Measurements from ENCODE around the gene DDX27. TPM values are rescaled to one million over a fixed set of nuclear protein-coding genes. Genes with fewer than 3 reads are reported as not detected.

The DDX27 gene
- total and polyA plus RNA-seq, 4 experiments from 2014 or later: 21.6 to 60.4 (median 53.7) TPM

GRCh38 chr20:49256261-49256660 is 37.0 kb downstream of the DDX27 start:
- Mint-ChIP-seq H3K27me3 (no peaks in the 10 kb centered on the region), H3K27ac (peak overlapping the region in 3 of 7 donors; percentile 36 to 81 (median 48)), H3K36me3 (peaks cover 63 to 76% of the 10 kb centered on the region in 2 donors), H3K9me3 (no peaks in the 10 kb centered on the region), H3K4me3 (no peak overlapping the region), H3K4me1 (peaks cover 0 to 2% (median 0%) of the 10 kb centered on the region in 4 donors)
- CTCF ChIA-PET (ENCODE audit: partially characterized antibody): no interaction called here
- Histone ChIP-seq H3K4me3 (ENCODE audit: low read length in 2 of 2) (no peak overlapping the region), H3K27ac (ENCODE audit: low read depth, low read length) (no peak overlapping the region), H3K9me3 (ENCODE audit: control insufficient read depth in 1 of 2, low read length in 2 of 2) (no peaks in the 10 kb centered on the region), H3K4me1 (ENCODE audit: insufficient read depth, low read length) (no peaks in the 10 kb centered on the region), H3K27me3 (ENCODE audit: insufficient read depth, low read length) (no peaks in the 10 kb centered on the region), H3K36me3 (ENCODE audit: insufficient read depth, low read length) (peaks cover 84% of the 10 kb centered on the region)
- DNase-seq: no peak
- intact Hi-C loops (cut with micrococcal nuclease): no loop called here
- POLR2A ChIA-PET (ENCODE audit: partially characterized antibody): no interaction called here

DNA sequence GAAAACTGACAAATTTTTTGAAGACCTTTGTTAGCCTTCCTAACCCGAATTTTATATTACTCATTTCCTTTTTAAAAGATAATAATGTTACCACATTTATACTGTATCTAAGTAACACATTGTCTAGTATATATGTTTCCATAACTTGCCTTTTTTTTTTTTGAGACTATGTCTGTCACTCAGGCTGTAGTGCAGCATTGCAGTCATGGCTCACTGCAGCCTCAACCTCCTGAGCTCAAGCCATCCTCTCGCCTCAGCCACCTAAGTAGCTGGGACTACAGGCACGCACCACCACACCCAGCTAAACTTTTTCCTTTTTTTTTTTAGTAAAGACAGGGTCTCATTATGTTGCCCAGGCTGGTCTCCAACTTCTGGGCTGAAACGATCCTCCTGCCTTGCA is 40.1 kb downstream of the DDX27 start:
- H3K27ac ChIP-seq (ENCODE audit: low read depth, low read length): no peak overlapping the region
- DNase-seq: no peak
- peaks cover 69% of the 10 kb centered on the region for H3K36me3 ChIP-seq (ENCODE audit: insufficient read depth, low read length)
- no peaks in the 10 kb centered on the region for H3K9me3 ChIP-seq (ENCODE audit: control insufficient read depth in 1 of 2, low read length in 2 of 2)
- no peak overlapping the region for H3K4me3 ChIP-seq (ENCODE audit: low read length in 2 of 2)
- Mint-ChIP-seq H3K27ac (peak overlapping the region in 2 of 7 donors; percentile 30 to 69), H3K9me3 (no peaks in the 10 kb centered on the region), H3K4me3 (no peak overlapping the region), H3K36me3 (peaks cover 63 to 76% of the 10 kb centered on the region in 2 donors), H3K4me1 (peaks cover 0 to 6% (median 5%) of the 10 kb centered on the region in 4 donors), H3K27me3 (no peaks in the 10 kb centered on the region)
- H3K27me3 ChIP-seq (ENCODE audit: insufficient read depth, low read length): no peaks in the 10 kb centered on the region
- ChIA-PET POLR2A (ENCODE audit: partially characterized antibody) (interaction anchor here (1.1 kb wide), 1 partner anchor 13 kb away, joined by 4 read pairs; no protein-coding TSS in a partner anchor), CTCF (ENCODE audit: partially characterized antibody) (interaction anchor here (0.9 to 1.5 kb wide), 2 partner anchors 13 to 67 kb away, joined by 3 to 9 read pairs; no protein-coding TSS in a partner anchor)
- intact Hi-C loops (cut with micrococcal nuclease): no loop called here
- no peaks in the 10 kb centered on the region for H3K4me1 ChIP-seq (ENCODE audit: insufficient read depth, low read length)

- Mint-ChIP-seq H3K4me1 (peaks cover 0 to 9% (median 6%) of the 10 kb centered on the region in 4 donors), H3K27me3 (no peaks in the 10 kb centered on the region), H3K4me3 (no peak overlapping the region), H3K36me3 (peaks cover 62 to 77% of the 10 kb centered on the region in 2 donors), H3K27ac (peak overlapping the region in 4 of 7 donors; percentile 6 to 66 (median 32)), H3K9me3 (no peaks in the 10 kb centered on the region)
- CTCF ChIA-PET (ENCODE audit: partially characterized antibody): interaction anchor here (0.9 to 1.5 kb wide), 3 partner anchors 11 to 67 kb away, joined by 3 to 9 read pairs (median 3); no protein-coding TSS in a partner anchor
- H3K9me3 ChIP-seq (ENCODE audit: control insufficient read depth in 1 of 2, low read length in 2 of 2): no peaks in the 10 kb centered on the region
- POLR2A ChIA-PET (ENCODE audit: partially characterized antibody): interaction anchor here (1.1 kb wide), 2 partner anchors 13 to 18 kb away, joined by 3 to 4 read pairs; partner anchors contain the start of gene ZNFX1
- no peak overlapping the region for H3K27ac ChIP-seq (ENCODE audit: low read depth, low read length)
- intact Hi-C loops (cut with micrococcal nuclease): no loop called here
- DNase-seq: no peak
- H3K36me3 ChIP-seq (ENCODE audit: insufficient read depth, low read length): peaks cover 69% of the 10 kb centered on the region
- H3K4me1 ChIP-seq (ENCODE audit: insufficient read depth, low read length): no peaks in the 10 kb centered on the region
- no peaks in the 10 kb centered on the region for H3K27me3 ChIP-seq (ENCODE audit: insufficient read depth, low read length)
- no peak overlapping the region for H3K4me3 ChIP-seq (ENCODE audit: low read length in 2 of 2)
These were observed 40.6 kb downstream of the DDX27 start for GRCh38 chr20:49259799-49260198.

DNA sequence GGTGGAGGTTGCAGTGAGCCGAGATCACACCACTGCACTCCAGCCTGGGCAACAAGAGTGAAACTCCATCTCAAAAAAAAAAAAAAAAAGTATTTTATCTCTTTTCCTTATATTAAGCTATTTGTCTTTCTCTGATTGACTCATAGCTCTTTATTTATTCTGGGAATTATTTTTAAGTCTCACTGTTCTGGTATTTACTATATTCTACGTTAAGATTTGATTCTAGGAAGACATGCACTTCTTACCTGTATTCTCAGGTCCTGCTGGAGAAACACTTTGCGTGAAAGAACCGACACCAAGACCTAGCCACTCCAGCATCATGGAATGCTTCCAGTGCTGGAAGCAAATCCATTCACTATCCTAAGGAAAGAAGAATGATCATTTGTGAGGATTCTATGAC is 41.0 kb downstream of the DDX27 start:
- intact Hi-C loops (cut with micrococcal nuclease): no loop called here
- H3K9me3 ChIP-seq (ENCODE audit: control insufficient read depth in 1 of 2, low read length in 2 of 2): no peaks in the 10 kb centered on the region
- no peak for DNase-seq
- no peaks in the 10 kb centered on the region for H3K27me3 ChIP-seq (ENCODE audit: insufficient read depth, low read length)
- no peak overlapping the region for H3K4me3 ChIP-seq (ENCODE audit: low read length in 2 of 2)
- Mint-ChIP-seq H3K27me3 (no peaks in the 10 kb centered on the region), H3K4me3 (no peak overlapping the region), H3K9me3 (no peaks in the 10 kb centered on the region), H3K4me1 (peaks cover 0 to 13% (median 6%) of the 10 kb centered on the region in 4 donors), H3K27ac (peak overlapping the region in 4 of 7 donors; percentile 51 to 82 (median 66)), H3K36me3 (peaks cover 65 to 79% of the 10 kb centered on the region in 2 donors)
- H3K36me3 ChIP-seq (ENCODE audit: insufficient read depth, low read length): peaks cover 69% of the 10 kb centered on the region
- POLR2A ChIA-PET (ENCODE audit: partially characterized antibody): interaction anchor here (1.1 kb wide), 2 partner anchors 13 to 18 kb away, joined by 3 to 4 read pairs; partner anchors contain the start of gene ZNFX1
- no peaks in the 10 kb centered on the region for H3K4me1 ChIP-seq (ENCODE audit: insufficient read depth, low read length)
- CTCF ChIA-PET (ENCODE audit: partially characterized antibody): interaction anchor here (0.9 to 1.5 kb wide), 3 partner anchors 12 to 66 kb away, joined by 3 to 9 read pairs (median 3); no protein-coding TSS in a partner anchor
- H3K27ac ChIP-seq (ENCODE audit: low read depth, low read length): no peak overlapping the region

DNA sequence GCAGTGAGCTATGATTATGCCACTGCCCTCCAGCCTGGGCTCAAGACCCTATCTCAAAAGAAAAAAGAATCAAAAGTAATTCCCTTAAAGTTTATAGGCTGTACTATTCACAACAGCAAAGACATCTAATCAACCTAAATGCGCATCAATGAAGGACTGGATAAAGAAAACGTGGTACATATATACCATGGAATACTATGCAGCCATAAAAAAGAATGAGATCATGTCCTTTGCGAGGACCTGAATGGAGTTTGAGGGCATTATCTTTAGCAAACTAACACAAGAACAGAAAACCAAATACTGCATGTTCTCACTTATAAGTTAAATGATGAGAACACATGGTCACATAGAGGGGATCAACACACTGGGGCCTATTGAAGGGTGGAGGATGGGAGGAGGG is 42.0 kb downstream of the DDX27 start:
- peaks cover 57 to 78% of the 10 kb centered on the region in 2 donors for H3K36me3 Mint-ChIP-seq

DNA sequence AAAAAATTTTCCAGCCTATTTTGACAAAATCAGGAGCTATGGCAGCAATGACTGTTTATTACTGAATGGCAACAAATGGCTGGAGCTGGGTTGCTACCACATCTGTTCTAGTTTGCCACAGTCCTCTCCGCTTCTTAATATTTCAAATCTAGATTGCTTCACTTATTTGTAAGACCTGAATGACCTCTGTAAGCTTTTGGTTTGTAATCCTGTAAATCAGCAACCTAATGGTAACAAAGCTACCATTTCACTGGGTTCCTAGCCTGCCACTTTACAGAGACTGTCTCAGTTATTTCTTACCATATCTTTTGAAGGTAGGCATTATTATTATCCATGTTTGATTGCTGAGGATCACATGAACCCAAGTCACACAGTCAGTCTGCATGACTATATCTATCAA is 43.2 kb downstream of the DDX27 start:
- H3K36me3 Mint-ChIP-seq: peaks cover 48 to 74% of the 10 kb centered on the region in 2 donors
- no peaks in the 10 kb centered on the region for H3K9me3 Mint-ChIP-seq
- H3K4me3 Mint-ChIP-seq: no peak overlapping the region
- H3K4me1 Mint-ChIP-seq: peaks cover 12 to 35% (median 23%) of the 10 kb centered on the region in 4 donors
- ChIA-PET CTCF (ENCODE audit: partially characterized antibody) (interaction anchor here (1.4 kb wide), 1 partner anchor 16 kb away, joined by 4 read pairs; no protein-coding TSS in a partner anchor), POLR2A (ENCODE audit: partially characterized antibody) (interaction anchor here (1.0 to 1.2 kb wide), 2 partner anchors 18 to 21 kb away, joined by 3 to 4 read pairs; no protein-coding TSS in a partner anchor)
- DNase-seq: no peak
- no peaks in the 10 kb centered on the region for H3K27me3 Mint-ChIP-seq
- Histone ChIP-seq H3K36me3 (ENCODE audit: insufficient read depth, low read length) (peaks cover 56% of the 10 kb centered on the region), H3K9me3 (ENCODE audit: control insufficient read depth in 1 of 2, low read length in 2 of 2) (no peaks in the 10 kb centered on the region), H3K27me3 (ENCODE audit: insufficient read depth, low read length) (no peaks in the 10 kb centered on the region), H3K4me3 (ENCODE audit: low read length in 2 of 2) (no peak overlapping the region), H3K4me1 (ENCODE audit: insufficient read depth, low read length) (peaks cover 17% of the 10 kb centered on the region), H3K27ac (ENCODE audit: low read depth, low read length) (no peak overlapping the region)
- peak overlapping the region in 1 of 7 donors; percentile 38 for H3K27ac Mint-ChIP-seq
- intact Hi-C loops (cut with micrococcal nuclease): no loop called here

More for the DNA sequence above, 42.0 kb downstream of the DDX27 start:
- ChIA-PET CTCF (ENCODE audit: partially characterized antibody) (no interaction called here), POLR2A (ENCODE audit: partially characterized antibody) (interaction anchor here (1.1 kb wide), 1 partner anchor 17 kb away, joined by 3 read pairs; the partner anchor contains the start of gene ZNFX1)
- Mint-ChIP-seq H3K27ac (peak overlapping the region in 2 of 7 donors; percentile 13 to 68), H3K4me1 (peaks cover 5 to 23% (median 12%) of the 10 kb centered on the region in 4 donors), H3K27me3 (no peaks in the 10 kb centered on the region), H3K9me3 (no peaks in the 10 kb centered on the region), H3K4me3 (no peak overlapping the region)
- Histone ChIP-seq H3K27ac (ENCODE audit: low read depth, low read length) (no peak overlapping the region), H3K4me1 (ENCODE audit: insufficient read depth, low read length) (peaks cover 5% of the 10 kb centered on the region), H3K9me3 (ENCODE audit: control insufficient read depth in 1 of 2, low read length in 2 of 2) (no peaks in the 10 kb centered on the region), H3K27me3 (ENCODE audit: insufficient read depth, low read length) (no peaks in the 10 kb centered on the region), H3K36me3 (ENCODE audit: insufficient read depth, low read length) (peaks cover 68% of the 10 kb centered on the region), H3K4me3 (ENCODE audit: low read length in 2 of 2) (no peak overlapping the region)
- intact Hi-C loops (cut with micrococcal nuclease): no loop called here
- DNase-seq: no peak

DNA sequence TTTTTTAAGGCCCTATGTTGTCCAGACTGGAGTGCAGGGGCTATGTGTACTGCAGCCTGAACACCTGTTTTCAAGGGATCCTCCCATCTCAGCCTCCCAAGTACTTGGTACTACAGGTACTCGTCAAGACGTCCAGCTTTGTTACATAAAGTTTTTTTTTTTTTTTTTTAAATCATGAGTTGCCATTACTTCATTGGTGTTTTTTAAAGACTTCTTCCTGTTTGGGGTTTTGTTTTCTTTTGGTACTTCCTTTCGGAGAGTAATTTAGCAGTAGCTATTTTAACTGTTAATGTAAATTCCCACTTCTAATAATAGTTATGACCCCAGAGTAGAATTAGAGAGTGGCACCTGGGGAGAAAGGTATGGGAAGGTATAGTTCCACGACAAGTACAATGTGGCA is 48.1 kb downstream of the DDX27 start:
- H3K4me1 Mint-ChIP-seq: peaks cover 46 to 81% (median 62%) of the 10 kb centered on the region in 4 donors
- H3K27me3 Mint-ChIP-seq: no peaks in the 10 kb centered on the region
- peak overlapping the region in 1 of 2 donors; percentile 0 for H3K4me3 ChIP-seq (ENCODE audit: low read length in 2 of 2)
- peak overlapping the region; percentile 73 to 96 (median 85) for H3K27ac Mint-ChIP-seq
- H3K27me3 ChIP-seq (ENCODE audit: insufficient read depth, low read length): no peaks in the 10 kb centered on the region
- H3K27ac ChIP-seq (ENCODE audit: low read depth, low read length): peak overlapping the region; percentile 31
- peak overlapping the region; percentile 72 to 91 (median 82) for H3K4me3 Mint-ChIP-seq
- H3K36me3 Mint-ChIP-seq: peaks cover 65 to 89% of the 10 kb centered on the region in 2 donors
- peaks cover 0 to 3% (median 0%) of the 10 kb centered on the region in 8 donors for H3K9me3 Mint-ChIP-seq
- peak in 1 of 5 donors; percentile 32 for DNase-seq
- ChIA-PET CTCF (ENCODE audit: partially characterized antibody) (interaction anchor here (0.6 to 2.9 kb wide), 8 partner anchors 9 to 665 kb away, joined by 3 to 11 read pairs (median 4); no protein-coding TSS in a partner anchor), POLR2A (ENCODE audit: partially characterized antibody) (interaction anchor here (0.8 to 6.3 kb wide), 5 partner anchors 12 to 51 kb away, joined by 3 to 108 read pairs (median 3); partner anchors contain the start of gene ZNFX1)
- intact Hi-C loops (cut with micrococcal nuclease): no loop called here
- H3K36me3 ChIP-seq (ENCODE audit: insufficient read depth, low read length): peaks cover 62% of the 10 kb centered on the region
- H3K9me3 ChIP-seq (ENCODE audit: control insufficient read depth in 1 of 2, low read length in 2 of 2): no peaks in the 10 kb centered on the region
- peaks cover 65% of the 10 kb centered on the region for H3K4me1 ChIP-seq (ENCODE audit: insufficient read depth, low read length)
